Fibroblast of mammary gland (primary cell): ENCODE results near the gene ING1.
"Not testable (repeated sequence)": the region's sequence is repeated elsewhere in the genome, so short reads cannot be mapped to it uniquely, and the experiment has no call there.

Experiments
- DNase-seq: peaks from one replicate; pipeline ENCODE4 v3.0.0-alpha.2; 2010; ENCODE audit warnings: low read depth
- H3K4me3 ChIP-seq: 2 replicates; pipeline ENCODE4 v1.5.1; 2011; ENCODE audit warnings: low read depth, mild to moderate bottlenecking, low read length, moderate library complexity; ENCODE audit not compliant: control insufficient read depth
- CTCF ChIP-seq: conservative IDR thresholded peaks from 2 replicates; pipeline ENCODE4 v1.5.1; 2011; ENCODE audit warnings: low read depth, low read length, inconsistent platforms; ENCODE audit not compliant: control insufficient read depth, insufficient read depth

ING1 gene

GRCh38 chr13:110713642-110713952 is at the start of gene ING1:
TSS of gene ING1 (plus strand) at chr13:110713700. CDS start at chr13:110714150, 450 bp downstream.
- peak within 1 kb of the TSS; percentile 94 for H3K4me3 ChIP-seq
- TF ChIP-seq CTCF = no peak
- DNase-seq = no peak

- DNase-seq = no peak
- H3K4me3 ChIP-seq = no peak overlapping the region
- no peak for TF ChIP-seq CTCF
These were observed 49.5 kb upstream of the ING1 start for GRCh38 chr13:110664041-110664440.

GRCh38 chr13:110664673-110665072 is 48.8 kb upstream of the ING1 start:
- no peak for DNase-seq
- TF ChIP-seq CTCF = no peak
- no peak overlapping the region for H3K4me3 ChIP-seq

GRCh38 chr13:110665491-110666254 is 47.8 kb upstream of the ING1 start:
- no peak for DNase-seq
- H3K4me3 ChIP-seq = no peak overlapping the region
- no peak for TF ChIP-seq CTCF

- no peak overlapping the region for H3K4me3 ChIP-seq
- no peak for DNase-seq
- no peak for TF ChIP-seq CTCF
These were observed 47.3 kb upstream of the ING1 start for GRCh38 chr13:110666255-110666533.

- DNase-seq = no peak
- no peak for TF ChIP-seq CTCF
These were observed 44.5 kb upstream of the ING1 start for GRCh38 chr13:110669036-110669435.

GRCh38 chr13:110669814-110670213 is 43.7 kb upstream of the ING1 start:
- DNase-seq, H3K4me3 ChIP-seq: not testable (repeated sequence)

More at GRCh38 chr13:110669036-110669435, 44.5 kb upstream of the ING1 start:
- H3K4me3 ChIP-seq = no peak overlapping the region
